Activated T-cell treated with anti-CD3 and anti-CD28 coated beads, Interleukin-2, amount 50 U/mL, for 72 hours (primary cell): Measurements from ENCODE around the gene CCDC106. TPM values are rescaled to one million over a fixed set of nuclear protein-coding genes. Genes with fewer than 3 reads are reported as not detected.

ENCODE experiments used
- ATAC-seq, 2 donors: fragments of 150-1000 bp; cut with Tn5 transposase; replicated peaks in 1 of 2; 2 replicates each; pipeline ENCODE4 v1.10.0; 2021; ENCODE audit warnings: moderate library complexity in 2 of 2, mild to moderate bottlenecking in 1 of 2
- DNase-seq, 2 donors: peaks; one replicate each; pipeline ENCODE4 v3.0.0; 2021 to 2022; ENCODE audit warnings: mixed read lengths in 1 of 2
- H3K27ac Mint-ChIP-seq: one replicate; pipeline ENCODE4 v1.8.0; 2022; ENCODE audit warnings: mild to moderate bottlenecking, moderate library complexity, mixed read lengths
- H3K27me3 Mint-ChIP-seq: one replicate; pipeline ENCODE4 v1.8.0; 2022; ENCODE audit warnings: low read depth, mixed read lengths
- H3K36me3 Mint-ChIP-seq, 2 donors: one replicate each; pipeline ENCODE4 v1.8.0; 2022; ENCODE audit warnings: mixed read lengths in 2 of 2, mild to moderate bottlenecking in 1 of 2; ENCODE audit not compliant: insufficient read depth in 2 of 2
- H3K4me1 Mint-ChIP-seq: one replicate; pipeline ENCODE4 v1.8.0; 2022; ENCODE audit warnings: low read depth, mixed read lengths
- H3K4me3 Mint-ChIP-seq, 2 donors: one replicate each; pipeline ENCODE4 v1.8.0; 2022; ENCODE audit warnings: mild to moderate bottlenecking in 2 of 2, mixed read lengths in 2 of 2, moderate library complexity in 2 of 2
- H3K9me3 Mint-ChIP-seq, 2 donors: one replicate each; pipeline ENCODE4 v1.8.0; 2022; ENCODE audit warnings: mixed read lengths in 2 of 2
- total RNA-seq, 2 donors: library from RNA; stranded (reverse); gene quantifications; one replicate each; pipeline ENCODE4 v1.2.3, GENCODE V29; 2022

The CCDC106 gene
- total RNA-seq, 2 donors from 2014 or later = 13.8 to 21.7 TPM

- H3K9me3 Mint-ChIP-seq = no peaks in the 10 kb centered on the region
- no peak for ATAC-seq
- H3K36me3 Mint-ChIP-seq = peaks cover 18 to 34% of the 10 kb centered on the region in 2 donors
- H3K4me1 Mint-ChIP-seq = peaks cover 27% of the 10 kb centered on the region
- DNase-seq = no peak
- no peak overlapping the region for H3K27ac Mint-ChIP-seq
- H3K27me3 Mint-ChIP-seq = no peaks in the 10 kb centered on the region
- no peak overlapping the region for H3K4me3 Mint-ChIP-seq
These were observed 16.0 kb downstream of the CCDC106 start for GRCh38 chr19:55663846-55664536.

GRCh38 chr19:55666343-55667005, 18.5 kb downstream of the CCDC106 start:
- H3K27ac Mint-ChIP-seq = no peak overlapping the region
- DNase-seq (no peak), ATAC-seq (no peak)
- peaks cover 15 to 31% of the 10 kb centered on the region in 2 donors for H3K36me3 Mint-ChIP-seq
- H3K9me3 Mint-ChIP-seq = no peaks in the 10 kb centered on the region
- H3K4me1 Mint-ChIP-seq = peaks cover 25% of the 10 kb centered on the region
- H3K4me3 Mint-ChIP-seq = no peak overlapping the region
- no peaks in the 10 kb centered on the region for H3K27me3 Mint-ChIP-seq

- peaks cover 13 to 27% of the 10 kb centered on the region in 2 donors for H3K36me3 Mint-ChIP-seq
- no peaks in the 10 kb centered on the region for H3K27me3 Mint-ChIP-seq
- H3K9me3 Mint-ChIP-seq = no peaks in the 10 kb centered on the region
- no peak overlapping the region for H3K27ac Mint-ChIP-seq
- peaks cover 20% of the 10 kb centered on the region for H3K4me1 Mint-ChIP-seq
- DNase-seq = no peak
- H3K4me3 Mint-ChIP-seq = no peak overlapping the region
- ATAC-seq = no peak
These were observed 19.0 kb downstream of the CCDC106 start for GRCh38 chr19:55667006-55667381.

- ATAC-seq = no peak
- no peak overlapping the region for H3K27ac Mint-ChIP-seq
These were observed 19.5 kb downstream of the CCDC106 start for GRCh38 chr19:55667511-55667910.

GRCh38 chr19:55667958-55668357, 19.9 kb downstream of the CCDC106 start:
- Mint-ChIP-seq H3K27me3 (no peaks in the 10 kb centered on the region), H3K4me3 (no peak overlapping the region), H3K27ac (no peak overlapping the region), H3K36me3 (peaks cover 7 to 25% of the 10 kb centered on the region in 2 donors), H3K9me3 (no peaks in the 10 kb centered on the region), H3K4me1 (peaks cover 15% of the 10 kb centered on the region)
- no peak for ATAC-seq
- DNase-seq = no peak

More at GRCh38 chr19:55667511-55667910, 19.5 kb downstream of the CCDC106 start:
- H3K4me3 Mint-ChIP-seq = no peak overlapping the region
- H3K9me3 Mint-ChIP-seq = no peaks in the 10 kb centered on the region
- H3K36me3 Mint-ChIP-seq = peaks cover 11 to 28% of the 10 kb centered on the region in 2 donors
- H3K27me3 Mint-ChIP-seq = no peaks in the 10 kb centered on the region
- peaks cover 19% of the 10 kb centered on the region for H3K4me1 Mint-ChIP-seq
- DNase-seq = no peak

GRCh38 chr19:55668603-55669348, 20.8 kb downstream of the CCDC106 start:
- Mint-ChIP-seq H3K27ac (no peak overlapping the region), H3K4me1 (peaks cover 17% of the 10 kb centered on the region), H3K36me3 (peaks cover 4 to 17% of the 10 kb centered on the region in 2 donors)

GRCh38 chr19:55669418-55670279, 21.6 kb downstream of the CCDC106 start:
- no peaks in the 10 kb centered on the region for H3K9me3 Mint-ChIP-seq
- H3K27me3 Mint-ChIP-seq = no peaks in the 10 kb centered on the region
- H3K4me3 Mint-ChIP-seq = no peak overlapping the region
- no peak for DNase-seq
- peaks cover 18% of the 10 kb centered on the region for H3K4me1 Mint-ChIP-seq
- peaks cover 4 to 18% of the 10 kb centered on the region in 2 donors for H3K36me3 Mint-ChIP-seq
- ATAC-seq = peak in 1 of 2 donors; percentile 10
- no peak overlapping the region for H3K27ac Mint-ChIP-seq

More at GRCh38 chr19:55668603-55669348, 20.8 kb downstream of the CCDC106 start:
- ATAC-seq = no peak
- no peaks in the 10 kb centered on the region for H3K27me3 Mint-ChIP-seq
- H3K9me3 Mint-ChIP-seq = no peaks in the 10 kb centered on the region
- H3K4me3 Mint-ChIP-seq = no peak overlapping the region
- DNase-seq = no peak

GRCh38 chr19:55670280-55671053, 22.5 kb downstream of the CCDC106 start:
- ATAC-seq = no peak
- Mint-ChIP-seq H3K27me3 (no peaks in the 10 kb centered on the region), H3K4me1 (peaks cover 18% of the 10 kb centered on the region), H3K27ac (no peak overlapping the region), H3K9me3 (no peaks in the 10 kb centered on the region), H3K36me3 (peaks cover 3 to 17% of the 10 kb centered on the region in 2 donors), H3K4me3 (no peak overlapping the region)
- DNase-seq = peak in 1 of 2 donors; percentile 36

- no peak for ATAC-seq
- Mint-ChIP-seq H3K4me3 (no peak overlapping the region), H3K36me3 (peaks cover 4 to 21% of the 10 kb centered on the region in 2 donors)
These were observed 23.0 kb downstream of the CCDC106 start for GRCh38 chr19:55671054-55671378.

GRCh38 chr19:55672418-55672817, 24.4 kb downstream of the CCDC106 start:
- ATAC-seq = no peak
- Mint-ChIP-seq H3K36me3 (peaks cover 5 to 21% of the 10 kb centered on the region in 2 donors), H3K4me1 (peaks cover 30% of the 10 kb centered on the region), H3K27ac (peak overlapping the region; percentile 27), H3K4me3 (no peak overlapping the region), H3K9me3 (no peaks in the 10 kb centered on the region), H3K27me3 (no peaks in the 10 kb centered on the region)
- DNase-seq = no peak

More at GRCh38 chr19:55671054-55671378, 23.0 kb downstream of the CCDC106 start:
- Mint-ChIP-seq H3K27ac (no peak overlapping the region), H3K27me3 (no peaks in the 10 kb centered on the region), H3K9me3 (no peaks in the 10 kb centered on the region), H3K4me1 (peaks cover 18% of the 10 kb centered on the region)
- DNase-seq = no peak

- no peaks in the 10 kb centered on the region for H3K9me3 Mint-ChIP-seq
- peaks cover 8 to 17% of the 10 kb centered on the region in 2 donors for H3K36me3 Mint-ChIP-seq
- H3K27me3 Mint-ChIP-seq = no peaks in the 10 kb centered on the region
- peak overlapping the region in 1 of 2 donors; percentile 14 for H3K4me3 Mint-ChIP-seq
- peaks cover 40% of the 10 kb centered on the region for H3K4me1 Mint-ChIP-seq
- no peak for DNase-seq
- peak overlapping the region; percentile 82 for H3K27ac Mint-ChIP-seq
- no peak for ATAC-seq
These were observed 25.5 kb downstream of the CCDC106 start for GRCh38 chr19:55673465-55673864.

- Mint-ChIP-seq H3K27me3 (no peaks in the 10 kb centered on the region), H3K4me1 (peaks cover 44% of the 10 kb centered on the region), H3K27ac (peak overlapping the region; percentile 82), H3K36me3 (peaks cover 8 to 19% of the 10 kb centered on the region in 2 donors), H3K4me3 (peak overlapping the region in 1 of 2 donors; percentile 14), H3K9me3 (no peaks in the 10 kb centered on the region)
- ATAC-seq (no peak), DNase-seq (no peak)
These were observed 25.9 kb downstream of the CCDC106 start for GRCh38 chr19:55673889-55674288.
